Right renal pelvis (tissue), 4 donors: ENCODE data around the gene WDR31. TPM values are rescaled to one million over a fixed set of nuclear protein-coding genes. Genes with fewer than 3 reads are reported as not detected.

Experiments used
- polyA plus RNA-seq, 4 donors: library from polyadenylated mRNA; unstranded; fragments of 120-200 nt; gene quantifications; one replicate each; pipeline ENCODE4 v1.2.1, GENCODE V29; 2013; ENCODE audit not compliant: insufficient read length in 4 of 4

Gene WDR31
- polyA plus RNA-seq, 4 donors: 6.2 to 8.4 (median 7.3) TPM

Other genes starting within 250 kb of the WDR31 start
- gene SLC31A2, start 189.3 kb downstream of the WDR31 start, polyA plus RNA-seq: 1 to 10 TPM; 2.6 to 5.3 (median 4.0) TPM
- gene FKBP15, start 119.0 kb downstream of the WDR31 start, polyA plus RNA-seq: 10 to 100 TPM; 26.1 to 30.0 (median 29.7) TPM
- 10 to 100 TPM; 25.5 to 29.6 (median 26.6) TPM for gene SLC31A1, start 118.7 kb downstream of the WDR31 start, polyA plus RNA-seq
- 10 to 100 TPM; 37.7 to 44.5 (median 43.4) TPM for gene CDC26, start 64.7 kb downstream of the WDR31 start, polyA plus RNA-seq
- 10 to 100 TPM; 36.6 to 41.3 (median 38.7) TPM for gene PRPF4, start 64.6 kb downstream of the WDR31 start, polyA plus RNA-seq
- gene RNF183, start 36.9 kb downstream of the WDR31 start, polyA plus RNA-seq: 1 to 10 TPM; 4.9 to 7.5 (median 6.3) TPM
- 10 to 100 TPM in 2 of 4 donors, 1 to 10 TPM in 2; 9.2 to 10.3 (median 9.9) TPM for gene BSPRY, start 9.3 kb upstream of the WDR31 start, polyA plus RNA-seq
- 10 to 100 TPM; 30.3 to 40.3 (median 35.5) TPM for gene HDHD3, start 36.7 kb upstream of the WDR31 start, polyA plus RNA-seq
- 10 to 100 TPM; 41.6 to 46.7 (median 43.5) TPM for gene ALAD, start 61.0 kb upstream of the WDR31 start, polyA plus RNA-seq
- gene POLE3, start 70.4 kb upstream of the WDR31 start, polyA plus RNA-seq: 10 to 100 TPM; 65.4 to 72.9 (median 69.2) TPM
- under 1 TPM; 0.47 to 0.99 (median 0.81) TPM for gene C9orf43, start 70.5 kb upstream of the WDR31 start, polyA plus RNA-seq
- 10 to 100 TPM; 43.4 to 49.3 (median 45.9) TPM for gene RGS3, start 123.5 kb upstream of the WDR31 start, polyA plus RNA-seq